ENCODE results near the gene CLCN7. TPM values are rescaled to one million over a fixed set of nuclear protein-coding genes. Genes with fewer than 3 reads are reported as not detected.

CLCN7 gene
- total and polyA plus RNA-seq, 2 of the 8 experiments (the other 6 are each of a cell fraction or from before 2014, with no cell fraction given): 38.6 to 81.5 TPM

DNA sequence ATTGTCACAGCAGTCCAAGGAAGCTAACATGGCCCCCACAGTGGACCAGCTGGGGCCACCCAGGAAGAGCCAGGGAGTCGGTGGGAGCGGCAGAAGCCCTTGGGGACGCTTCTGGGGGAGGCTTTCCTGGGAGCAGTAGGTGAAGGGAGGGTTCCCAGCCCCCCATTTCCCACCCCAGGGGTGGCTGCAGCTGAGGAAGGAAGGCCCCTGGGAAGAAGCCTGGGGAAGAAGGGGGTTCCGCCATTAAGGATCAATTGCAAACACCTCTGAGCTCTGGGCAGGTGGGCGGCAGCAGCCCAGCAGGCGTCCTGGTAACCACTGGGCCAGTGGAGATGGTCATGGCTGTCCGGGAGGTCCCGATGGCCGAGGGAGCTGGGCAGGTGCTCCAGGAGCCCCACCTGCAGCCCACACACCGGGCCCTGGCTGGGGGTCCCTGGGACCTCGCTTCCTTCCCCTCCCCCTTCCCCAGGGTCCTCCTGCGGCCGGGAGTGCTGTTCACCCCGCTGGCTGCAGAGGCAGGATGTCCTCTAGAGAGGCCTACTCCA is 44.5 kb downstream of the CLCN7 start:
- Histone ChIP-seq H3K27me3 (replicated peaks in 1 of 4; ENCODE audit: control insufficient read depth in 3 of 4, extremely low read depth in 1 of 4, insufficient read depth in 3 of 4, low read length in 3 of 4) (no peaks in the 10 kb centered on the region), H3K36me3 (ENCODE audit: control insufficient read depth in 2 of 4, insufficient read depth in 4 of 4, low read length in 3 of 4) (no peaks in the 10 kb centered on the region), H2BK120ac (replicated peaks; ENCODE audit: low read depth, low read length) (no peak overlapping the region), H3K56ac (replicated peaks; ENCODE audit: insufficient read length, low read depth, low read length) (no peak overlapping the region), H3K4me2 (ENCODE audit: insufficient read depth in 1 of 2, low read depth in 2 of 2, low read length in 2 of 2) (no peak overlapping the region), H4K91ac (replicated peaks; ENCODE audit: insufficient read length, low read length) (no peak overlapping the region), H2BK12ac (ENCODE audit: low read depth, low read length) (no peak overlapping the region), H3K4me1 (replicated peaks in 1 of 4; ENCODE audit: control insufficient read depth in 3 of 4, insufficient read depth in 4 of 4, low read length in 3 of 4) (no peaks in the 10 kb centered on the region; a peak in 2 of 7 replicates), H3K79me2 (ENCODE audit: control insufficient read depth in 1 of 2, insufficient read depth in 2 of 2, low read length in 2 of 2) (no peaks in the 10 kb centered on the region), H3K14ac (ENCODE audit: insufficient read length) (no peak overlapping the region), H3K23me2 (ENCODE audit: low read depth, low read length) (no peaks in the 10 kb centered on the region), H3K9ac (replicated peaks in 1 of 4; ENCODE audit: extremely low read depth in 1 of 4, low read depth in 3 of 4, low read length in 3 of 4) (no peak overlapping the region), H3K9me3 (ENCODE audit: insufficient read depth in 2 of 2, low read depth in 1 of 2, low read length in 1 of 2) (no peaks in the 10 kb centered on the region), H3K4me3 (ENCODE audit: extremely low read depth in 1 of 4, insufficient read depth in 2 of 4, low read depth in 3 of 4, low read length in 4 of 4) (no peak overlapping the region), H3K4ac (replicated peaks; ENCODE audit: insufficient read length, low read depth, low read length) (no peak overlapping the region), H4K20me1 (replicated peaks in 1 of 2; ENCODE audit: control insufficient read depth in 1 of 2, insufficient read depth in 2 of 2, low read length in 2 of 2) (no peaks in the 10 kb centered on the region), H3K23ac (ENCODE audit: insufficient read length) (no peak overlapping the region), H3K27ac (ENCODE audit: low read depth, low read length) (no peak overlapping the region), H2BK20ac (ENCODE audit: low read length) (no peak overlapping the region), H2BK15ac (ENCODE audit: low read length) (no peak overlapping the region), H4K8ac (ENCODE audit: extremely low read depth, insufficient read depth, low read length) (no peak overlapping the region), H3K18ac (ENCODE audit: extremely low read depth, low read length) (no peak overlapping the region), H2BK5ac (ENCODE audit: low read depth, low read length) (no peak overlapping the region), H3K79me1 (ENCODE audit: low read depth, low read length) (no peaks in the 10 kb centered on the region), H2AFZ (ENCODE audit: low read length) (no peak overlapping the region), H4K5ac (ENCODE audit: insufficient read length, low read depth, low read length) (no peak overlapping the region), H2AK5ac (ENCODE audit: low read depth, low read length) (no peak overlapping the region)
- ChIA-PET POLR2A (ENCODE audit: partially characterized antibody) (interaction anchor here (0.7 to 4.3 kb wide), 5 partner anchors 9 to 64 kb away, joined by 3 to 22 read pairs (median 5); partner anchors contain the start of genes CCDC154 and UQCC4), CTCF (ENCODE audit: partially characterized antibody) (interaction anchor here (0.8 to 1.6 kb wide), 5 partner anchors 32 to 625 kb away, joined by 3 to 4 read pairs (median 3); no protein-coding TSS in a partner anchor)
- TF ChIP-seq EGR1 (IDR thresholded peaks at IDR 0.05; ENCODE audit: borderline replicate concordance, low read depth, low read length): no peak
- TF ChIP-seq SUZ12 (IDR thresholded peaks at IDR 0.05; ENCODE audit: low read length): no peak
- no peak for TF ChIP-seq FOSL1 (IDR thresholded peaks at IDR 0.05; ENCODE audit: insufficient read depth, low read depth, low read length)
- no peak for TF ChIP-seq RFX5 (IDR thresholded peaks at IDR 0.05; ENCODE audit: borderline replicate concordance, low read depth, low read length)
- TF ChIP-seq TEAD4 (IDR thresholded peaks at IDR 0.05; ENCODE audit: low read depth, low read length): no peak
- TF ChIP-seq EZH2 (IDR thresholded peaks at IDR 0.05; ENCODE audit: low read depth, low read length, severe bottlenecking): no peak
- TF ChIP-seq JUN (IDR thresholded peaks at IDR 0.05; ENCODE audit: low read depth, low read length): no peak
- TF ChIP-seq POU5F1 (IDR thresholded peaks at IDR 0.05; ENCODE audit: low read depth, low read length): no peak
- no peak for TF ChIP-seq SIRT6 (IDR thresholded peaks at IDR 0.05; ENCODE audit: low read length)
- FAIRE-seq: no peak
- 87% methylated on average over 11 of the region's 14 CpGs; no CpG with 5 or more reads in 1 of the 2 experiments for WGBS, 2 experiments (ENCODE audit: extremely low coverage in 1 of 2, insufficient coverage in 1 of 2, insufficient read length in 1 of 2, insufficient replicate concordance in 2 of 2, low coverage in 1 of 2, low lambda C conversion rate in 2 of 2, missing lambda C conversion rate in 1 of 2)
- no peak for DNase-seq (ENCODE audit: low read depth in 1 of 2, low spot score in 2 of 2)
